CD4-positive, alpha-beta T cell treated with Interleukin-2 at 100 ng/mL for 4 hours (primary cell): ENCODE results near the gene TMEM245.
"Not testable (repeated sequence)": the region's sequence is repeated elsewhere in the genome, so short reads cannot be mapped to it uniquely, and the experiment has no call there.

Experiments used
- DNase-seq: peaks from one replicate; pipeline ENCODE4 v3.0.0-alpha.2; 2020; ENCODE audit warnings: low spot score

TMEM245 gene

GRCh38 chr9:109132567-109133021 lies 12.8 kb upstream of the TMEM245 start:
- no peak for DNase-seq

DNA sequence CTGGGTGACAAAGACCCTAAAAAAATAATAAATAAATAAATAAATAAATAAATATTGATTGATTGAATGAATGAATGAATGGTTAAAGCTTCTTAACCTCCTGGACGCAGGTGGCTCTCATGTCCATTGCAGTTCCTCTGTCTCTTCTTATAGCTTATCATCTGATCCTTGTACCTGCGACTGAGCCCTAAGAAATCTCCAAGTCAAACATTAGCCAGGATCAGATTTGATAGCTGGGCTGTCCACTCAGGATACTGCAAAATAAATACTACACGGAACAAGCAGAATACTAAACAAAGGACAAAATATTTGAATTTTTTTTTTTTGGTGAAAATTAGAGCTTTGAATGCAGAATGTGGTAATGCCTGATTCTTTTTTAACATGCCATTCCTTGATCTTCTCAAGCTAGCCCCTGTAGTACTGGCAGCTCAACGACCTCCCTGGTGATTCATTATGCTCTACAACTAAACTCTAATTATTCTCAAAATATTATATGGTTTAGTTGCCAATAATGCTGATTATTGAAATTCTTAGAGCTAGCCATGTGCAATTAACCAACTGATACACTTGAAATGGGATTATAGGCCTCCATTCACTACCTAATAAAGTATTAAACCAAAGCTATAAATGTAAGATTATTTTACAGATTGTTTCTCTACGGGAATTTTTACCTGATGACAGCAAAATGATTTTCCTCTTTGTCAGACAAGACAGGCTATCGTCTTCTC lies 9.9 kb upstream of the TMEM245 start:
- DNase-seq: no peak

GRCh38 chr9:109126671-109127070 lies 6.9 kb upstream of the TMEM245 start:
- DNase-seq: not testable (repeated sequence)

DNA sequence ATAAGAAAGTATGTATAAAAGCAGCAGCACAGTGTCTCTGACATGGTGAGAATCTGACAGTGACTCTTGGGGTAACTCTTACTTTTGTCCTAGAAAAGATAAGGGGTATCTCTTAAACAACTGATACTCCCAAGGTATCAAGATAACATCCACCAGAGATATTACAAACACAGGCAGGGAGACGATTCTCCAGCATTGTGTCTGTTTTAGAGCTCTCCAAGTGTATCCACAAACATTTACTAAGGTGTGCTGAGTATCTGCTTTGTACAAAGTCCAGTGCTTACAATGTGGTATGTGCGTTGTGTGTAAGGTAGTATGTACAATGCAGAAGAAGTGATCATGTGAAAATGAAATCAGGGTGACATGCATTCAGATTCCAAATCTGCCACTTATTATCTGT lies 4.4 kb upstream of the TMEM245 start:
- DNase-seq: no peak

- DNase-seq: no peak
Measured at GRCh38 chr9:109122726-109123621, 3.2 kb upstream of the TMEM245 start.

DNA sequence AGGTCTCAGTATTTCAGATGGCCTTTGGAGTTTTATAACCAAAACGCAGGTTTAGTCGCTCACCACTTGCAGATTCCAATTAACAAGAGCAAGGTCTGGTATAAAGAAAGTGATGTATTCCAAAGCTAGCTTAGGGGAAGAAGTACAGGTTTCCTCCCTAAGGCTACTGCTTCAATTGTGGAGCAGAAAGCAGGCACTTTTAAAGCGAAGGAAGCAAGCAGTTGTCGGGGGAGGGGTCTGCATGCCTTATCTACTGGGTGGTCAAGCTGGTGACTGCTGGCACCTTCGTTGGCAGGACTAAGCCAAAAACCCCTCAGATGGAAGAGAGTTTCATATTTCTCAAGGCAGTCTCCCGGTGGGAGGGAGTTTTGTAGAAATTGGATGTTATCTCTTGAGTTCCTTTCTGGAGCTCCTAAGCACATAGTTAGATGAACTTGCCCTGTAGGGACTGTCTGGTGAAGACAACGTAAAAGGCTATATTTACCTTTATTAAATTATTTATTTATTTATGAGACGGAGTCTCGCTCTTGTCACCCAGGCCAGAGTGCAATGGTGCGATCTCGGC lies 1.6 kb upstream of the TMEM245 start:
- no peak for DNase-seq

DNA sequence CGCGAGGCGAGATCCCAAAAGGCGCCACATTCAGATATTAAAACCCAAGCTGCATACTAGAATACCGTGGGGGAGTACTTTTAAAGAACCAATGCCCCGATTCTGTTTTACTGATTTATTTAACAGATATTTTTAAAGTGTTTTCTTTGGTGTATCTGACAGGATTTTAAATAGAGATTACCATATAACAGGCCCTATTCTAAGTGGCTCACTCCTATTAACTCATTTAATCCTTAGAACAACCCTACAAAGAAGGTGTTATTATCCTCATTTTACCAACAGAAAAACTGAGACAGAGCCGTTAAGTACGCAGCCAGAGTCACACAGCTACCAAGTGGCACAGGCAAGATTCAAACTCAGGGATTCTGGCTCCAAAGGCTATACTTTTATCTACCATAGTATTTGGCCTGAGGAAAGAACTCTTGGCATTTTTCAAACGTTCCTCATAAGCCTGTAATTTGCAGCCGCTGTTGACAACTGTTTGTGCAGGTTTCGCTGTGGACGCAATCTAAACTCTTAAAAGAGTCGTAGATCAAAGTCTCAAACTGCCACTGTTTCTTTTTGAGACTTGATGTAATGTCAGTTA lies 550 bp upstream of the TMEM245 start:
- DNase-seq: no peak

GRCh38 chr9:109118808-109119438 lies 824 bp downstream of the TMEM245 start:
- no peak for DNase-seq

GRCh38 chr9:109117856-109118807 lies 1.6 kb downstream of the TMEM245 start:
- peak; percentile 83 for DNase-seq

DNA sequence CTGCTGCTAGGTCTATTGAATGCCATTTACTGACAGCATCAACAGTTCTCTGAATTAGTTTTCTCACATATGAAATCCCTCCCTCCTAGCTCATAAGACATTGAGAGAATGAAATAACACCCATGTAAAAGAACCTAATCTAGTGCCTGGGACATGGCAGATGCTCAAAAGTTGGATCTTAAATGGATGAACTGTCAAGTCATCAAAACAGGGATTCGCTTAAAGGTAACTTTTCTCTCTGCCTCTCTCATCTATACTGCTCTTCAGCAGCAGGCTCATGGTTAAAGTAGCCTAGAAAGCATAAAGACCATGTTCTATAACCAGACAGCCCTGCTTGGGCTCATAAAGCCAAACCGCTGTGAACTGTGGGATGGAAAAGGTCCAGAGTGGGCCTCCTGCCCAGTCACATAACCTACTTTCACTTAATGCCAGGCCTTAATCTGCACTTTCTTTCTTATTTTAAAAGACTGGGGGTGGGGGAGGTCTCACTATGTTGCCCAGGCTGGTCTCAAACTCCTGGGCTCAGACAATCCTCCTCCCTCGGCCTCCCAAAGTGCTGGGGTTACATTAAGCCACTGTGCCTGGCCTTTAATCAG lies 3.7 kb downstream of the TMEM245 start:
- DNase-seq: no peak

DNA sequence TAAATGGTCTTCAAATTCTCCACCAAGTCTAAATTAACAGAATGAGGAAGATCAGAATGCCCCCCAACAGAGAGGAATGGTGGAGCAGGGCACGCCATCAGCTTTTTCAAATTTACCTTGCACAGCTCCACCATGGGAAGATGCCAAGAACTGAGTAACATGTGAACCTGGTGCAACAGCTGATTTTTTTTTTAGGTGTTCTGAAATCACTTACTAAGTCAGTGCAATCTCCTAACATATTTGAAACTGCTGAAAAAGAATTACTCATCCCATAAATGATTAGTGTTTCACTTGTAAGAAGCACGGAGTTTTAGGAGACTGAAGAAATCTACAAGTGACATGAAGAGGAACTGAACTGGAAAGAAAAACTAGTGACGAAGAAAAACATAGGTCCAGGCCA lies 5.1 kb downstream of the TMEM245 start:
- no peak for DNase-seq

DNA sequence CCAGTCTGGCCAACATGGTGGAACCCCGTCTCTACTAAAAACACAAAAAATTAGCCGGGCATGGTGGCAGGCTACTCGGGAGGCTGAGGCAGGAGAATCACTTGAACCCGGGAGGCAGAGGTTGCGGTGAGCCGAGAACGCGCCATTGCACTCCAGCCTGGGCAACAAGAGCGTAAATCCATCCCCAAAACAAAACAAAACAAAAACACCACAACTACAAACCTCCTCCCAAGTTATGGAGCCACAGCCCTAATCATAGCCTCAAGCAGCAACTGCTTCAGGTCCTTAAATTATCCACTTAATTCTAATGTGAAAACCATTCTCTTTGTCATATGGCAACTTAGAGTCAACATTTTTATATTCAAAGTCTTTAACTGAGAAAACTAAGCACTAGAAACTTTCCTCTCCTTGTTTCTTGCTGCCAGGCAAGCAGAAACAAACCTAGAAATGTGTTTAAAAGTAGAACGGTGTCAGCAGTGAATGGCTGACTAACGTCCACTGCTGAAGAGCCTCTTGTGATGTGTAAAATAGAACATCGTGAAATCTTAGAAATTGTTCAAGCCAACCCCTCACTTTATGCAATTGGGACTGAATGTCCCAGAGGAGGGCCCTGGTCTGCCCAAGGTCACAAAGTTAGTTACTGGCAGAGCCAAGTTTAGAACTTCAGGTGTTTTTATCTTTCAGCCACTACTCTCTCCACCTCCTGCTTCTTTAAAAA lies 5.7 kb downstream of the TMEM245 start:
- no peak for DNase-seq

DNA sequence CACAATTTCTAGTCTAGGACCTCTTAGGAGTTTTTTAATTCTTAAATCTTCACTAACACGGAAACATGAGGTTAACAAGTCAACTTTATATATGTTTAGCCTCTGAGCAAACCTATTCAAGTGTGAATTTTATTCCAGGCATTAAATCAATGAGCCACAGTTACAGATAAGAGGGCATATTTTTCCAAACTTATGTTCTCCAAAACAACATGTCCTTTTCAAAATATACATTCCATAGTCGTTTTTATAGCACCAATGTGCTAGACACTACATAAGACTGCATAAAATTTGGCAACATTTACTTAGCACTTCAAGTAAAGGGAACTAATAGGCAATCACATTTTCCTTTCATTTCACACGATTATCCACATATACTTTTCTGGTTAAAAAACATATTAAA lies 6.5 kb downstream of the TMEM245 start:
- DNase-seq: no peak

- peak; percentile 58 for DNase-seq
Measured at GRCh38 chr9:109110329-109111021, 9.3 kb downstream of the TMEM245 start.

GRCh38 chr9:109109967-109110328 lies 9.8 kb downstream of the TMEM245 start:
- no peak for DNase-seq

GRCh38 chr9:109108318-109108717 lies 11.4 kb downstream of the TMEM245 start:
- no peak for DNase-seq

GRCh38 chr9:109107402-109108240 lies 12.1 kb downstream of the TMEM245 start:
- DNase-seq: peak; percentile 56

- DNase-seq: peak; percentile 83
Measured at GRCh38 chr9:109101810-109102209, 17.9 kb downstream of the TMEM245 start.
